CD14-positive monocyte (primary cell): Measurements from ENCODE around the gene MYO15B. TPM values are rescaled to one million over a fixed set of nuclear protein-coding genes. Genes with fewer than 3 reads are reported as not detected.

Experiments used
- DNase-seq, 3 donors: peaks; one replicate each; pipeline ENCODE4 v3.0.0-alpha.2; 2011 to 2022
- H2AFZ ChIP-seq: 2 replicates; pipeline ENCODE4 v1.6.0; 2012; ENCODE audit warnings: mild to moderate bottlenecking, low read depth, low read length, inconsistent platforms; ENCODE audit not compliant: insufficient read depth, poor library complexity, severe bottlenecking
- H3K27ac ChIP-seq, 2 donors: 1 replicate in 1 of 2; 2 replicates in 1 of 2; pipeline ENCODE4 v1.5.1; 2012 to 2013; ENCODE audit warnings: low read length in 2 of 2, control low read depth in 1 of 2, inconsistent platforms in 1 of 2, low read depth in 1 of 2, mild to moderate bottlenecking in 1 of 2
- H3K27me3 ChIP-seq, 2 donors: one replicate each; pipeline versions ENCODE4 v1.6.0 to v1.6.1; 2011 to 2013; ENCODE audit warnings: low read length in 2 of 2; ENCODE audit not compliant: control insufficient read depth in 2 of 2, insufficient read depth in 2 of 2
- H3K36me3 ChIP-seq, 2 donors: replicated peaks in 1 of 2; 1 replicate in 1 of 2; 2 replicates in 1 of 2; pipeline versions ENCODE4 v1.5.1 to v1.6.1; 2012 to 2013; ENCODE audit warnings: low read length in 2 of 2, control low read depth in 1 of 2, inconsistent platforms in 1 of 2, mild to moderate bottlenecking in 1 of 2; ENCODE audit not compliant: insufficient read depth in 2 of 2, control insufficient read depth in 1 of 2
- H3K4me1 ChIP-seq, 2 donors: 1 replicate in 1 of 2; 2 replicates in 1 of 2; pipeline versions ENCODE4 v1.5.1 to v1.6.1; 2012 to 2013; ENCODE audit warnings: low read length in 2 of 2, control low read depth in 1 of 2, inconsistent platforms in 1 of 2, mild to moderate bottlenecking in 1 of 2, moderate library complexity in 1 of 2; ENCODE audit not compliant: insufficient read depth in 2 of 2, control insufficient read depth in 1 of 2
- H3K4me2 ChIP-seq: replicated peaks from 2 replicates; pipeline ENCODE3; 2012; ENCODE audit warnings: low read length, moderate library complexity, mild to moderate bottlenecking; ENCODE audit not compliant: poor library complexity, severe bottlenecking; ENCODE audit errors: extremely low read depth
- H3K4me3 ChIP-seq, 3 experiments: fragments of 200-600 bp in 1 of 3; sonication (generic) in 1 of 3; replicated peaks in 1 of 3; 1 replicate in 2 of 3; 2 replicates in 1 of 3; pipeline ENCODE4 v1.5.1; 2011 to 2013; ENCODE audit warnings: low read length in 3 of 3, mild to moderate bottlenecking in 3 of 3, control low read depth in 2 of 3, low read depth in 2 of 3, inconsistent platforms in 1 of 3, moderate library complexity in 1 of 3
- H3K79me2 ChIP-seq: 2 replicates; pipeline ENCODE4 v1.6.0; 2012; ENCODE audit warnings: mild to moderate bottlenecking, control low read depth, inconsistent platforms, low read length, moderate library complexity; ENCODE audit not compliant: insufficient read depth
- H3K9ac ChIP-seq: 2 replicates; pipeline ENCODE4 v1.6.0; 2017; ENCODE audit warnings: low read length, mild to moderate bottlenecking; ENCODE audit not compliant: insufficient read depth, poor library complexity, severe bottlenecking
- H3K9me3 ChIP-seq, 2 donors: replicated peaks in 1 of 2; 1 replicate in 1 of 2; 2 replicates in 1 of 2; pipeline versions ENCODE4 v1.5.1 to v1.6.1; 2012 to 2013; ENCODE audit warnings: low read length in 2 of 2, control low read depth in 1 of 2; ENCODE audit not compliant: control insufficient read depth in 1 of 2, insufficient read depth in 1 of 2
- H4K20me1 ChIP-seq: 2 replicates; pipeline ENCODE4 v1.6.0; 2012; ENCODE audit warnings: mild to moderate bottlenecking, low read length, control low read depth, moderate library complexity; ENCODE audit not compliant: insufficient read depth
- H3K27ac Mint-ChIP-seq, 7 donors: one replicate each; pipeline ENCODE4 v1.8.0; 2020; ENCODE audit warnings: mild to moderate bottlenecking in 7 of 7, mixed read lengths in 7 of 7, moderate library complexity in 6 of 7, inconsistent platforms in 2 of 7
- H3K27me3 Mint-ChIP-seq, 3 donors: one replicate each; pipeline ENCODE4 v1.8.0; 2021 to 2022; ENCODE audit warnings: low read depth in 3 of 3, mild to moderate bottlenecking in 3 of 3, mixed read lengths in 3 of 3, moderate library complexity in 3 of 3, inconsistent platforms in 1 of 3
- H3K36me3 Mint-ChIP-seq, 2 donors: one replicate each; pipeline ENCODE4 v1.8.0; 2020; ENCODE audit warnings: mixed read lengths in 2 of 2, inconsistent platforms in 1 of 2, mild to moderate bottlenecking in 1 of 2
- H3K4me1 Mint-ChIP-seq: one replicate; pipeline ENCODE4 v1.8.0; 2020; ENCODE audit warnings: mild to moderate bottlenecking, mixed read lengths
- H3K4me3 Mint-ChIP-seq, 2 donors: one replicate each; pipeline ENCODE4 v1.8.0; 2020; ENCODE audit warnings: mild to moderate bottlenecking in 2 of 2, mixed read lengths in 2 of 2, moderate library complexity in 1 of 2
- H3K9me3 Mint-ChIP-seq, 7 donors: one replicate each; pipeline ENCODE4 v1.8.0; 2020 to 2022; ENCODE audit warnings: mixed read lengths in 7 of 7, mild to moderate bottlenecking in 6 of 7, moderate library complexity in 6 of 7, inconsistent platforms in 2 of 7
- WGBS: methylation state at CpG from one replicate; pipeline ENCODE4 v1.1.5; 2013; ENCODE audit warnings: missing lambda C conversion rate; ENCODE audit not compliant: insufficient coverage; 5-methylcytosine and 5-hydroxymethylcytosine counted together
- intact Hi-C, 2 donors: fragments of 100-400 bp; cut with micrococcal nuclease; formaldehyde crosslinking; loops; one replicate each; pipeline versions ENCODE4 v1.15.0 to v1.15.1; 2023
- polyA plus RNA-seq, 3 donors: library from polyadenylated mRNA; depleted of rRNA in 1 of 3; unstranded in 2 of 3; stranded (reverse) in 1 of 3; fragments of 300-500 nt in 2 of 3; fragments of >200 nt in 1 of 3; fragmentation: Illumina TruSeq in 2 of 3; gene quantifications; 1 replicate in 2 of 3; 2 replicates in 1 of 3; pipeline ENCODE4 v1.2.3, GENCODE V29; 2012 to 2021
- TF ChIP-seq, protein P1 (sequence below): fragments of 200-600 bp; IDR thresholded peaks from one replicate; pipeline ENCODE4 v1.8.0; 2022; ENCODE audit warnings: antibody characterized with exemption, mild to moderate bottlenecking

Gene MYO15B
- polyA plus RNA-seq, 3 donors, result 0.17 to 596 (median 0.62) TPM

DNA sequence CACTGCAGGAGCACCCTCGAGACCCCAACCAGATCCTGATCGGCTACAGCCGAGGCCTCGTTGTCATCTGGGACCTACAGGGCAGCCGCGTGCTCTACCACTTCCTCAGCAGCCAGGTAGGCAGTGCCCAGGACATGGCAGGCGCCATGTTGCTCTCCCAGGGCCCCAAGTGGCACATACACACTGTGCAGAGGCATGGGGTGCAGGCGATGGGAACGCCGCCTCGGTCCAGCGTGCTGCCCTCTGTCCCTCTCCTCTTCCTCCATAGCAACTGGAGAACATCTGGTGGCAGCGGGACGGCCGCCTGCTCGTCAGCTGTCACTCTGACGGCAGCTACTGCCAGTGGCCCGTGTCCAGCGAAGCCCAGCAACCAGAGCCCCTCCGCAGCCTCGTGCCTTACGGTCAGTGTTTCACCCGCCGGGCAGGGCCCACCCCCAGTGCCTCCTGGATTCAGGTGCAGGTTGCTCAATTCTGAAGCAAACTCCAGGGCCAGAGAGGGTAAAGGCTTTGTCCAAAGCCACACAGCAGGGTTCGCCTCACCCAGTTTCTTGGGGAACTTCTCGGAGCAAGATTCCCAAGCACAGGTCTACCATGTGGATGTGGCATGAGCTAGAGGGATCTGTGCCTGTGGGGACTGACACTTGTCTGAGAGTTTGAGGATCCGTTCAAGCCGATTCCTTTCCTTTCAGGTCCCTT is 24.4 kb upstream of the MYO15B start:
- Mint-ChIP-seq H3K4me1 (peaks cover 6% of the 10 kb centered on the region), H3K27me3 (peaks cover 0 to 4% (median 2%) of the 10 kb centered on the region in 3 donors), H3K4me3 (no peak overlapping the region), H3K27ac (no peak overlapping the region), H3K9me3 (peaks cover 0 to 2% (median 0%) of the 10 kb centered on the region in 7 donors), H3K36me3 (no peaks in the 10 kb centered on the region)
- 95% methylated on average over 27 of the region's 28 CpGs for WGBS
- H4K20me1 ChIP-seq, result no peaks in the 10 kb centered on the region
- H3K4me1 ChIP-seq, result peaks cover 3 to 4% of the 10 kb centered on the region in 2 donors
- H3K36me3 ChIP-seq, result no peaks in the 10 kb centered on the region
- no peaks in the 10 kb centered on the region for H3K27me3 ChIP-seq
- no peak overlapping the region for H3K9ac ChIP-seq
- no peak overlapping the region for H3K27ac ChIP-seq
- no peak overlapping the region for H3K4me2 ChIP-seq
- H3K9me3 ChIP-seq, result no peaks in the 10 kb centered on the region
- no peak overlapping the region for H2AFZ ChIP-seq
- DNase-seq, result no peak
- intact Hi-C loops, result no loop called here
- H3K4me3 ChIP-seq, result no peak overlapping the region
- TF ChIP-seq, protein P1, sequence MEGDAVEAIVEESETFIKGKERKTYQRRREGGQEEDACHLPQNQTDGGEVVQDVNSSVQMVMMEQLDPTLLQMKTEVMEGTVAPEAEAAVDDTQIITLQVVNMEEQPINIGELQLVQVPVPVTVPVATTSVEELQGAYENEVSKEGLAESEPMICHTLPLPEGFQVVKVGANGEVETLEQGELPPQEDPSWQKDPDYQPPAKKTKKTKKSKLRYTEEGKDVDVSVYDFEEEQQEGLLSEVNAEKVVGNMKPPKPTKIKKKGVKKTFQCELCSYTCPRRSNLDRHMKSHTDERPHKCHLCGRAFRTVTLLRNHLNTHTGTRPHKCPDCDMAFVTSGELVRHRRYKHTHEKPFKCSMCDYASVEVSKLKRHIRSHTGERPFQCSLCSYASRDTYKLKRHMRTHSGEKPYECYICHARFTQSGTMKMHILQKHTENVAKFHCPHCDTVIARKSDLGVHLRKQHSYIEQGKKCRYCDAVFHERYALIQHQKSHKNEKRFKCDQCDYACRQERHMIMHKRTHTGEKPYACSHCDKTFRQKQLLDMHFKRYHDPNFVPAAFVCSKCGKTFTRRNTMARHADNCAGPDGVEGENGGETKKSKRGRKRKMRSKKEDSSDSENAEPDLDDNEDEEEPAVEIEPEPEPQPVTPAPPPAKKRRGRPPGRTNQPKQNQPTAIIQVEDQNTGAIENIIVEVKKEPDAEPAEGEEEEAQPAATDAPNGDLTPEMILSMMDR, result no peak
- no peaks in the 10 kb centered on the region for H3K79me2 ChIP-seq

DNA sequence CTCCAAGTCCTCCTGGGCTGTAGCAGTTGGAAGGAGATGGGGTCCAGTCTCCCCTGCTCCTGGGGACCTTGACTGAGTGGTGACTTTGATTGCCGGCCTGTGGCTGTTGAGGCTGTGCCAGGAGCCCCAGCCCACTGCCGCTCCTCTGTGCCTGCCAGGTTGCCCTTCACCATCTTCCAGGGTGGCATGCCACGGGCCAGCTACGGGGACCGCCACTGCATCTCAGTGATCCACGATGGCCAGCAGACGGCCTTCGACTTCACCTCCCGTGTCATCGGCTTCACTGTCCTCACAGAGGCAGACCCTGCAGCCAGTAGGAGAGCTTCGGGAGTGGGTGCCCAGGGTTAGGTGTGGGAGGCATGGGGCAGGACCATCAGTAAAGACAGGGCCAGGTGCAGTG is 23.4 kb upstream of the MYO15B start:
- Histone ChIP-seq H3K4me1 (peaks cover 3 to 4% of the 10 kb centered on the region in 2 donors), H3K27ac (no peak overlapping the region), H3K9me3 (no peaks in the 10 kb centered on the region), H3K36me3 (no peaks in the 10 kb centered on the region), H3K4me2 (no peak overlapping the region), H2AFZ (no peak overlapping the region), H3K27me3 (no peaks in the 10 kb centered on the region), H3K4me3 (no peak overlapping the region), H3K79me2 (no peaks in the 10 kb centered on the region), H4K20me1 (no peaks in the 10 kb centered on the region), H3K9ac (no peak overlapping the region)
- Mint-ChIP-seq H3K27ac (no peak overlapping the region), H3K4me3 (no peak overlapping the region), H3K36me3 (no peaks in the 10 kb centered on the region), H3K27me3 (peaks cover 0 to 4% (median 2%) of the 10 kb centered on the region in 3 donors), H3K9me3 (no peaks in the 10 kb centered on the region), H3K4me1 (peaks cover 6% of the 10 kb centered on the region)
- intact Hi-C loops, result no loop called here
- TF ChIP-seq, protein P1, result no peak
- WGBS, result 92% methylated on average over 9 of the region's 11 CpGs
- no peak for DNase-seq
